BJ (cell line): ENCODE results near the gene MRPL58. TPM values are rescaled to one million over a fixed set of nuclear protein-coding genes. Genes with fewer than 3 reads are reported as not detected.

Experiments
- CTCF ChIA-PET: fragments of 350-600 bp; formaldehyde crosslinking; extraction: SDS; loops from one replicate; lab custom pipeline; 2021; ENCODE audit warnings: antibody characterized with exemption, inconsistent platforms; lab: Yijun Ruan, JAX
- POLR2A ChIA-PET: fragments of 300-600 bp; sonication (Branson Sonifier 250); formaldehyde crosslinking; extraction: SDS; loops from one replicate; lab custom pipeline; 2021; ENCODE audit warnings: antibody characterized with exemption; lab: Charles Lee
- DNase-seq: peaks from one replicate; pipeline ENCODE4 v3.0.0-alpha.2; 2011; ENCODE audit warnings: low read depth
- H3K27me3 ChIP-seq: 2 replicates; pipeline ENCODE4 v1.6.0; 2011; ENCODE audit warnings: low read length; ENCODE audit not compliant: control insufficient read depth, insufficient read depth
- H3K36me3 ChIP-seq: 2 replicates; pipeline ENCODE4 v1.5.1; 2011; ENCODE audit warnings: low read length; ENCODE audit not compliant: control insufficient read depth, insufficient read depth
- H3K4me3 ChIP-seq: 2 replicates; pipeline ENCODE4 v1.5.1; 2011; ENCODE audit warnings: low read depth, mild to moderate bottlenecking, control low read depth, low read length
- polyA plus RNA-seq: library from polyadenylated mRNA; depleted of rRNA; stranded (reverse); fragments of >200 nt; gene quantifications from 2 replicates; pipeline ENCODE4 v1.2.3, GENCODE V29; 2011
- TF ChIP-seq, protein P1 (sequence below): IDR thresholded peaks from 2 replicates; pipeline ENCODE4 v1.5.1; 2011; ENCODE audit warnings: low read depth, mild to moderate bottlenecking, control low read depth, inconsistent platforms, low read length, moderate library complexity; ENCODE audit not compliant: insufficient read depth

MRPL58 gene
- polyA plus RNA-seq, 1 experiment: 44.2 TPM

GRCh38 chr17:75046407-75047289 is 34.2 kb downstream of the MRPL58 start, which contains the start of the genes ATP5PD and KCTD2:
Gene ATP5PD (minus strand): TSS chr17:75046969. CDS start chr17:75042650, 4,319 bp downstream.
Gene KCTD2 (plus strand): TSS chr17:75047225. CDS start chr17:75047251, 26 bp downstream.
- CTCF ChIA-PET: interaction anchor here (0.6 to 3.6 kb wide), 8 partner anchors 10 to 88 kb away, joined by 3 to 17 read pairs (median 6); no protein-coding TSS in a partner anchor

DNA sequence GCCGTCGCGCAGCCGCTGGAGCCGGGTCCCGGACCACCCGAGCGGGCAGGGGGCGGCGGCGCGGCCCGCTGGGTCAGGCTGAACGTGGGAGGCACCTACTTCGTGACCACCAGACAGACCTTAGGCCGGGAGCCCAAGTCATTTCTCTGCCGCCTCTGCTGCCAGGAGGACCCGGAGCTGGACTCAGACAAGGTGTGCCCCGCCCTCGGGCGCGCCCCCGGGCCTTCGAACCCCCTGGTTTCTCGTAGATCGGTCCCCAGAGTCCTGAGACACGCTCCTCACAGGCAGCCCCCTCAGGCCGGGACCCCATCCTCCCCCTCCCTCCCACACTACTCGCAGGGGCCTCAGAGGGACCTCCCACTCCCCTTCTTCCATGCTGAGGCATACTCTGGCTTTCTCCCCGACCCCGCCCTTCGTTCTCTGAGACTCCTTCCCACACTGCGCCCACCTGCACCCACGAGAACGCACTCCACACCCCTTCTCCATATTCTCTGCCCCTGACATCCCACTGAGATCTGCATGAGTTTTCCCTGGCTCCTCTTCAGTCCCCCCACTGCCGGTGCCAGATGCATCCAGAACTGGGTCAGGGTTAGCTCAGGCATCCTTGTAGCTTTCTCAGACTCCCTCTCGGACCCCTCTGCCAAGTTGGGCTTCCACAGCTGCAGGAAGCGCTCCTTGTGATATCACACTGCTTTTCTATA is 35.1 kb downstream of the MRPL58 start:
- POLR2A ChIA-PET: interaction anchor here (1.2 kb wide), 1 partner anchor 12 kb away, joined by 3 read pairs; no protein-coding TSS in a partner anchor
- Histone ChIP-seq H3K4me3 (peak overlapping the region; percentile 100), H3K36me3 (peaks cover 1% of the 10 kb centered on the region; the same call in 1 of the 2 replicates), H3K27me3 (no peaks in the 10 kb centered on the region)
- CTCF ChIA-PET: interaction anchor here (0.6 to 3.6 kb wide), 8 partner anchors 9 to 89 kb away, joined by 3 to 17 read pairs (median 6); partner anchors contain the start of gene NT5C
- TF ChIP-seq, protein P1, sequence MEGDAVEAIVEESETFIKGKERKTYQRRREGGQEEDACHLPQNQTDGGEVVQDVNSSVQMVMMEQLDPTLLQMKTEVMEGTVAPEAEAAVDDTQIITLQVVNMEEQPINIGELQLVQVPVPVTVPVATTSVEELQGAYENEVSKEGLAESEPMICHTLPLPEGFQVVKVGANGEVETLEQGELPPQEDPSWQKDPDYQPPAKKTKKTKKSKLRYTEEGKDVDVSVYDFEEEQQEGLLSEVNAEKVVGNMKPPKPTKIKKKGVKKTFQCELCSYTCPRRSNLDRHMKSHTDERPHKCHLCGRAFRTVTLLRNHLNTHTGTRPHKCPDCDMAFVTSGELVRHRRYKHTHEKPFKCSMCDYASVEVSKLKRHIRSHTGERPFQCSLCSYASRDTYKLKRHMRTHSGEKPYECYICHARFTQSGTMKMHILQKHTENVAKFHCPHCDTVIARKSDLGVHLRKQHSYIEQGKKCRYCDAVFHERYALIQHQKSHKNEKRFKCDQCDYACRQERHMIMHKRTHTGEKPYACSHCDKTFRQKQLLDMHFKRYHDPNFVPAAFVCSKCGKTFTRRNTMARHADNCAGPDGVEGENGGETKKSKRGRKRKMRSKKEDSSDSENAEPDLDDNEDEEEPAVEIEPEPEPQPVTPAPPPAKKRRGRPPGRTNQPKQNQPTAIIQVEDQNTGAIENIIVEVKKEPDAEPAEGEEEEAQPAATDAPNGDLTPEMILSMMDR: no peak
- no peak for DNase-seq

More at GRCh38 chr17:75046407-75047289, 34.2 kb downstream of the MRPL58 start, which contains the start of the genes ATP5PD and KCTD2:
- DNase-seq: peak; percentile 85
- Histone ChIP-seq H3K4me3 (peak within 1 kb of the TSS; percentile 100), H3K27me3 (no peaks in the 10 kb centered on the region), H3K36me3 (peaks cover 5% of the 10 kb centered on the region)
- TF ChIP-seq, protein P1: no peak
- POLR2A ChIA-PET: no interaction called here

- TF ChIP-seq, protein P1: no peak
- Histone ChIP-seq H3K4me3 (peak overlapping the region; percentile 100), H3K27me3 (no peaks in the 10 kb centered on the region), H3K36me3 (peaks cover 1% of the 10 kb centered on the region; the same call in 1 of the 2 replicates)
- ChIA-PET POLR2A (interaction anchor here (1.2 kb wide), 1 partner anchor 13 kb away, joined by 3 read pairs; no protein-coding TSS in a partner anchor), CTCF (interaction anchor here (0.7 to 3.6 kb wide), 12 partner anchors 8 to 162 kb away, joined by 3 to 17 read pairs (median 4); partner anchors contain the start of genes CDR2L and NT5C)
- DNase-seq: no peak
Observed at GRCh38 chr17:75048249-75048878, 35.9 kb downstream of the MRPL58 start.

DNA sequence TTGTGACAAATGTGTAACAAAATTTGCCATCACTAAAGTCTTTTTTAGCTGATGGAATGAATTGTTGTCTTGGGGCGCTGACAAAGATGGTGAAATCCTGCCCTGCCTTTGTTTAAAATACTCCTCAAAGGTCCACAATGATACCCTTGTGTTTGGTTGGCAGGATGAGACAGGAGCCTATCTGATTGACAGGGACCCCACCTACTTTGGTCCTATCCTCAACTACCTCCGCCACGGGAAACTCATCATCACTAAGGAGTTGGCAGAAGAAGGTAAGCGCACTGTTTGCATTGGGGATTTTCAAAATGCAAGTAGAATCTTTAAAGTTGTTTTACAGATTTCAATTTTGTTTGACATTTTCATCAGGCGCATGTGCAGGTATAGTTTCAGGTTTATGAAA is 36.6 kb downstream of the MRPL58 start:
- DNase-seq: no peak
- Histone ChIP-seq H3K27me3 (no peaks in the 10 kb centered on the region), H3K4me3 (no peak overlapping the region), H3K36me3 (peaks cover 3% of the 10 kb centered on the region; the same call in 1 of the 2 replicates)
- TF ChIP-seq, protein P1: no peak
- ChIA-PET POLR2A (interaction anchor here (1.2 kb wide), 1 partner anchor 14 kb away, joined by 3 read pairs; no protein-coding TSS in a partner anchor), CTCF (interaction anchor here (0.7 to 3.6 kb wide), 10 partner anchors 11 to 161 kb away, joined by 3 to 17 read pairs (median 4); partner anchors contain the start of gene CDR2L)
